B cell (primary cell): ENCODE data around the gene SH2D3C. TPM values are rescaled to one million over a fixed set of nuclear protein-coding genes. Genes with fewer than 3 reads are reported as not detected.
A peak's percentile ranks its signal among the peaks of the same experiment; 100 is the strongest.

Experiments
- ATAC-seq: fragments of 200-7000 bp; cut with Tn5 transposase; one replicate; pipeline ENCODE4 v1.10.0; 2021; ENCODE audit warnings: low read depth, mild to moderate bottlenecking, moderate number of reproducible peaks, moderate library complexity
- CTCF ChIA-PET: fragments of 350-600 bp; sonication (Branson Sonifier 250); formaldehyde crosslinking; loops from one replicate; lab custom pipeline; 2021; ENCODE audit warnings: antibody characterized with exemption, inconsistent platforms; lab: Charles Lee
- POLR2A ChIA-PET: fragments of 350-600 bp; sonication (Branson Sonifier 250); formaldehyde crosslinking; loops from one replicate; lab custom pipeline; 2021; ENCODE audit warnings: antibody characterized with exemption; lab: Charles Lee
- DNase-seq: peaks from one replicate; pipeline ENCODE4 v3.0.0; 2013
- H2AFZ ChIP-seq: 2 replicates; pipeline ENCODE4 v1.6.1; 2012; ENCODE audit warnings: mild to moderate bottlenecking, low read depth, low read length; ENCODE audit not compliant: insufficient read depth, poor library complexity, severe bottlenecking
- H3K27ac ChIP-seq, 2 donors: 1 replicate in 1 of 2; 2 replicates in 1 of 2; pipeline ENCODE4 v1.5.1; 2012 to 2013; ENCODE audit warnings: low read length in 2 of 2, mild to moderate bottlenecking in 2 of 2, moderate library complexity in 1 of 2
- H3K27me3 ChIP-seq, 4 experiments: fragments of 200-600 bp in 1 of 4; sonication (generic) in 1 of 4; replicated peaks in 1 of 4; 1 replicate in 2 of 4; 2 replicates in 2 of 4; pipeline versions ENCODE4 v1.6.1 to v1.7.0; 2013 to 2016; ENCODE audit warnings: low read length in 3 of 4, mild to moderate bottlenecking in 2 of 4, mixed read lengths in 1 of 4, moderate library complexity in 1 of 4; ENCODE audit not compliant: insufficient read depth in 4 of 4, control insufficient read depth in 3 of 4; ENCODE audit errors: control extremely low read depth in 1 of 4
- H3K36me3 ChIP-seq, 2 experiments: replicated peaks in 1 of 2; 1 replicate in 1 of 2; 2 replicates in 1 of 2; pipeline versions ENCODE4 v1.6.1 to v1.7.1; 2013; ENCODE audit warnings: low read length in 1 of 2; ENCODE audit not compliant: insufficient read depth in 2 of 2, control insufficient read depth in 1 of 2; ENCODE audit errors: control extremely low read depth in 1 of 2, extremely low read depth in 1 of 2
- H3K4me1 ChIP-seq, 2 donors: fragments of 200-600 bp in 1 of 2; sonication (generic) in 1 of 2; 1 replicate in 1 of 2; 2 replicates in 1 of 2; pipeline versions ENCODE4 v1.5.1 to v1.6.1; 2013 to 2017; ENCODE audit warnings: low read length in 2 of 2; ENCODE audit not compliant: control insufficient read depth in 2 of 2, insufficient read depth in 2 of 2
- H3K4me2 ChIP-seq: replicated peaks from 2 replicates; pipeline ENCODE3; 2012; ENCODE audit warnings: mild to moderate bottlenecking, low read depth, low read length; ENCODE audit not compliant: poor library complexity, severe bottlenecking
- H3K4me3 ChIP-seq, 5 experiments: fragments of 200-600 bp in 1 of 5; sonication (generic) in 1 of 5; 1 replicate in 3 of 5; 2 replicates in 2 of 5; pipeline versions ENCODE4 v1.5.1 to v1.7.0; 2011 to 2016; ENCODE audit warnings: low read length in 4 of 5, mild to moderate bottlenecking in 4 of 5, low read depth in 2 of 5, control low read depth in 1 of 5, moderate library complexity in 1 of 5; ENCODE audit not compliant: insufficient read depth in 1 of 5; ENCODE audit errors: control extremely low read depth in 1 of 5, extremely low read depth in 1 of 5
- H3K79me2 ChIP-seq: fragments of 200-600 bp; sonication (generic); one replicate; pipeline ENCODE4 v1.6.0; 2016; ENCODE audit warnings: low read length; ENCODE audit not compliant: control insufficient read depth, insufficient read depth
- H3K9ac ChIP-seq: fragments of 200-600 bp; sonication (generic); 2 replicates; pipeline ENCODE4 v1.6.1; 2017; ENCODE audit warnings: mild to moderate bottlenecking, low read length, moderate library complexity
- H3K9me3 ChIP-seq, 3 donors: one replicate each; pipeline versions ENCODE4 v1.6.1 to v1.7.1; 2013; ENCODE audit warnings: low read length in 2 of 3; ENCODE audit not compliant: control insufficient read depth in 2 of 3, insufficient read depth in 1 of 3; ENCODE audit errors: control extremely low read depth in 1 of 3
- H4K20me1 ChIP-seq: 2 replicates; pipeline ENCODE4 v1.6.0; 2012; ENCODE audit warnings: mild to moderate bottlenecking, low read length; ENCODE audit not compliant: insufficient read depth, control insufficient read depth, poor library complexity, severe bottlenecking
- H3K27ac Mint-ChIP-seq: one replicate; pipeline ENCODE4 v1.8.0; 2021; ENCODE audit warnings: mixed read lengths
- H3K27me3 Mint-ChIP-seq: one replicate; pipeline ENCODE4 v1.8.0; 2021; ENCODE audit warnings: mixed read lengths
- H3K4me1 Mint-ChIP-seq: one replicate; pipeline ENCODE4 v1.8.0; 2021; ENCODE audit warnings: mixed read lengths
- H3K4me3 Mint-ChIP-seq: one replicate; pipeline ENCODE4 v1.8.0; 2021; ENCODE audit warnings: mixed read lengths
- H3K9me3 Mint-ChIP-seq: one replicate; pipeline ENCODE4 v1.8.0; 2022; ENCODE audit warnings: mixed read lengths; ENCODE audit not compliant: insufficient read depth
- EZH2 ChIP-seq: IDR thresholded peaks from 2 replicates; pipeline ENCODE4 v1.6.1; 2012; ENCODE audit warnings: borderline replicate concordance, low read depth, mild to moderate bottlenecking, moderate library complexity, low read length; ENCODE audit not compliant: insufficient read depth, poor library complexity, severe bottlenecking
- WGBS: methylation state at CpG from one replicate; pipeline ENCODE4 v1.1.5; 2013; ENCODE audit warnings: missing lambda C conversion rate; ENCODE audit not compliant: insufficient coverage; 5-methylcytosine and 5-hydroxymethylcytosine counted together
- intact Hi-C: fragments of 100-400 bp; cut with micrococcal nuclease; formaldehyde crosslinking; loops from one replicate; pipeline ENCODE4 v1.10.0; 2022
- polyA plus RNA-seq: library from polyadenylated mRNA; depleted of rRNA; stranded (reverse); fragments of >200 nt; gene quantifications from 2 replicates; pipeline ENCODE4 v1.2.3, GENCODE V29; 2012
- total RNA-seq, 2 donors: library from RNA; stranded (reverse); fragments of 120-200 nt in 1 of 2; gene quantifications; 1 replicate in 1 of 2; 2 replicates in 1 of 2; pipeline versions ENCODE4 v1.2.3 to v1.2.4, GENCODE V29; 2013 to 2022
- TF ChIP-seq, protein P1 (sequence below): fragments of 200-600 bp; IDR thresholded peaks from one replicate; pipeline ENCODE4 v1.8.0; 2022; ENCODE audit warnings: antibody characterized with exemption, mild to moderate bottlenecking

SH2D3C gene
- total and polyA plus RNA-seq, 2 donors (not counting 1 experiment from before 2014, with no cell fraction given): 66.3 to 85.5 TPM

DNA sequence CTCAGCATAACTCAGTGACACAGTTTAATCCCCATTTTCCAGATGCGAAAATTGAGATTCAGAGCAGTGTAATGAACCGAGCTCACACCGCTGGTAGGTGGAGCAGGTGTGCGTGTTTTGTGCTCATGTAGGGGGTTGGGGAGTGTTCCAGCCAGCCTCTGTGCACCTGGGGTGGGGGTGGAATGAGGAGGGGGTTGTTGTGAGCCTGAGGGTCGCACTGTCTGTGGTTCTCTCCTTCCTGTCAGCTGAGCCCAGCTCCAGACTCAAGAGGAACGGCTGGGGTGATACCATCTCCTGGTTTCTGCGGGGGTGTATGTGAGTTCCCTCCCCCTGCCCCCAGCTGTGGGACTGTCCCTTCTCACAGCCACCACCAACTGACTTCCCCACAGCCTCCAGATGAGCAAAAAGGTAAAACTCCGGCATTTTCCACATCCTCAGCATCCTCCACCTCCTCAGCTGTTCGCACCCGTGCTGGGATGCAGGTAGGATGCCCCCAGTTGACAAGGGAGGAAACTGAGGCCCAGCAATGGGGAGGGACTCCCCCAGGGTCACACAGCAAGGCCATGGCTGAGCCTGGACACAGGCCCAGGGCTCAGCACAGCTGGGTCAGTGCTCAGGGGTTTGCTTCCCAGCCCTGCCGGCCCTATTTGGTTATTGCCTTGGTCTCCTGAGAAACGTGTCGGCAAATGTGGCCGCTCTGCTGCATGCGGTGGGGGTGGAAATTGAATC, 2.1 kb downstream of the SH2D3C start:
- WGBS: 0% methylated on average over 14 of the region's 15 CpGs
- H3K27me3 Mint-ChIP-seq: no peaks in the 10 kb centered on the region
- ChIA-PET CTCF (interaction anchor here (0.6 to 2.4 kb wide), 7 partner anchors 9 to 166 kb away, joined by 3 to 13 read pairs (median 4); partner anchors contain the start of genes CDK9, PIP5KL1 and TOR2A), POLR2A (interaction anchor here (0.6 to 2.7 kb wide), 6 partner anchors 9 to 352 kb away, joined by 3 to 16 read pairs (median 4); partner anchors contain the start of genes CDK9, TOR2A and ZNF79)
- Histone ChIP-seq H4K20me1 (peaks cover 59% of the 10 kb centered on the region), H3K9me3 (no peaks in the 10 kb centered on the region), H3K27me3 (no peaks in the 10 kb centered on the region), H3K79me2 (peaks cover 79% of the 10 kb centered on the region), H3K9ac (peak overlapping the region; percentile 76), H3K4me1 (peaks cover 35 to 77% of the 10 kb centered on the region in 2 donors), H2AFZ (peak overlapping the region; percentile 5), H3K4me2 (peak overlapping the region; percentile 93), H3K36me3 (peaks cover 0 to 36% of the 10 kb centered on the region in 2 experiments), H3K4me3 (peak overlapping the region; percentile 64 to 91 (median 83)), H3K27ac (peak overlapping the region; percentile 55 to 97)
- H3K4me1 Mint-ChIP-seq: peaks cover 56% of the 10 kb centered on the region
- H3K27ac Mint-ChIP-seq: peak overlapping the region; percentile 97
- peak; percentile 90 for DNase-seq
- H3K9me3 Mint-ChIP-seq: no peaks in the 10 kb centered on the region
- peak; percentile 52 for ATAC-seq
- TF ChIP-seq EZH2: no peak
- TF ChIP-seq, protein P1, sequence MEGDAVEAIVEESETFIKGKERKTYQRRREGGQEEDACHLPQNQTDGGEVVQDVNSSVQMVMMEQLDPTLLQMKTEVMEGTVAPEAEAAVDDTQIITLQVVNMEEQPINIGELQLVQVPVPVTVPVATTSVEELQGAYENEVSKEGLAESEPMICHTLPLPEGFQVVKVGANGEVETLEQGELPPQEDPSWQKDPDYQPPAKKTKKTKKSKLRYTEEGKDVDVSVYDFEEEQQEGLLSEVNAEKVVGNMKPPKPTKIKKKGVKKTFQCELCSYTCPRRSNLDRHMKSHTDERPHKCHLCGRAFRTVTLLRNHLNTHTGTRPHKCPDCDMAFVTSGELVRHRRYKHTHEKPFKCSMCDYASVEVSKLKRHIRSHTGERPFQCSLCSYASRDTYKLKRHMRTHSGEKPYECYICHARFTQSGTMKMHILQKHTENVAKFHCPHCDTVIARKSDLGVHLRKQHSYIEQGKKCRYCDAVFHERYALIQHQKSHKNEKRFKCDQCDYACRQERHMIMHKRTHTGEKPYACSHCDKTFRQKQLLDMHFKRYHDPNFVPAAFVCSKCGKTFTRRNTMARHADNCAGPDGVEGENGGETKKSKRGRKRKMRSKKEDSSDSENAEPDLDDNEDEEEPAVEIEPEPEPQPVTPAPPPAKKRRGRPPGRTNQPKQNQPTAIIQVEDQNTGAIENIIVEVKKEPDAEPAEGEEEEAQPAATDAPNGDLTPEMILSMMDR: no peak
- intact Hi-C loops: loop anchor here (1.0 to 10.0 kb wide), 3 partner anchors 9 to 348 kb away; partner anchors contain the start of genes PTGES2 and STXBP1
- peak overlapping the region; percentile 100 for H3K4me3 Mint-ChIP-seq

DNA sequence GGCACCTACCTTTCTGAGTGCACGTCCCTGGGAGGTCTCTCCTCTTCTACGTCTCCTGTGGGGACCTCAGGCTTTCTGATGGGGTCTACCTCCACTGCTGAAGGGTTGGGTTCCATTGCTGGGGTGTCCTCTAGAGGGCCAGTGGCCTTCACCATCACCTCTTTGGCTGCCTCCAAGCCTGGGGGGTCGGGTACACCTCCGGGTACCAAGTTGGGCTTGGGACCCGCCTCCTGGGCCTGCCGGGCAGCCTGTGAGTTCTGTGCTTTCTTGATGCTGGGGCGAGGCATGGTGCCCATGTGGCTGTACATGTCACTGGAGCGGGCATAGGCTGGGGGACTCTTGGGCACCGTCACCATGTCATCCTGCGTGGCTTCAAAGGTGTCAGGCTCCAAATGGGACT, 4.5 kb downstream of the SH2D3C start:
- POLR2A ChIA-PET: no interaction called here
- Histone ChIP-seq H3K4me3 (no peak overlapping the region), H3K27me3 (no peaks in the 10 kb centered on the region), H3K9ac (no peak overlapping the region), H3K79me2 (peaks cover 93% of the 10 kb centered on the region), H3K4me1 (peaks cover 35 to 76% of the 10 kb centered on the region in 2 donors), H4K20me1 (peaks cover 83% of the 10 kb centered on the region), H3K9me3 (no peaks in the 10 kb centered on the region), H3K36me3 (peaks cover 0 to 52% of the 10 kb centered on the region in 2 experiments), H3K27ac (peak overlapping the region in 1 of 2 donors; percentile 57), H2AFZ (no peak overlapping the region), H3K4me2 (no peak overlapping the region)
- Mint-ChIP-seq H3K4me1 (peaks cover 64% of the 10 kb centered on the region), H3K9me3 (no peaks in the 10 kb centered on the region), H3K27me3 (no peaks in the 10 kb centered on the region), H3K4me3 (peak overlapping the region; percentile 7), H3K27ac (peak overlapping the region; percentile 42)
- DNase-seq (no peak), ATAC-seq (no peak)
- no peak for TF ChIP-seq EZH2
- TF ChIP-seq, protein P1: no peak
- CTCF ChIA-PET: interaction anchor here (2.4 to 5.2 kb wide), 2 partner anchors 10 to 11 kb away, joined by 13 to 47 read pairs; partner anchors contain the start of gene CDK9
- 98% methylated on average over 9 of the region's 10 CpGs for WGBS
- intact Hi-C loops: loop anchor here (10.0 kb wide), 2 partner anchors 159 to 351 kb away; partner anchors contain the start of genes PTGES2 and STXBP1
